ENCODE results near the gene POLE.
A peak's percentile ranks its signal among the peaks of the same experiment; 100 is the strongest.
"Not testable (repeated sequence)": the region's sequence is repeated elsewhere in the genome, so short reads cannot be mapped to it uniquely, and the experiment has no call there.

Gene POLE

GRCh38 chr12:132615579-132616038 lies 71.5 kb downstream of the POLE start:
- DNase-seq (ENCODE audit: low spot score) = peak; percentile 60

- peak; percentile 88 for DNase-seq (ENCODE audit: low spot score)
Measured at GRCh38 chr12:132614861-132615578, 72.1 kb downstream of the POLE start.

GRCh38 chr12:132614029-132614428 lies 73.1 kb downstream of the POLE start:
- DNase-seq (ENCODE audit: low spot score) = no peak

- no peak for DNase-seq (ENCODE audit: low spot score)
Measured at GRCh38 chr12:132611620-132612019, 75.5 kb downstream of the POLE start.

- DNase-seq (ENCODE audit: low spot score) = no peak
Measured at GRCh38 chr12:132610866-132611602, 76.1 kb downstream of the POLE start.

- DNase-seq (ENCODE audit: low spot score) = peak; percentile 64
Measured at GRCh38 chr12:132610051-132610759, 76.9 kb downstream of the POLE start, which contains the start of gene LRCOL1. LRCOL1 (minus strand) TSS chr12:132610582; CDS start chr12:132606251, 4,331 bp downstream.

- no peak for DNase-seq (ENCODE audit: low spot score)
Measured at GRCh38 chr12:132608231-132609171, 78.6 kb downstream of the POLE start.

GRCh38 chr12:132606927-132607326 lies 80.2 kb downstream of the POLE start:
- DNase-seq (ENCODE audit: low spot score) = no peak

GRCh38 chr12:132606466-132606865 lies 80.7 kb downstream of the POLE start:
- no peak for DNase-seq (ENCODE audit: low spot score)

- DNase-seq (ENCODE audit: low spot score) = no peak
Measured at GRCh38 chr12:132605892-132606291, 81.2 kb downstream of the POLE start.

- DNase-seq (ENCODE audit: low spot score) = no peak
Measured at GRCh38 chr12:132604668-132605441, 82.3 kb downstream of the POLE start.

- no peak for DNase-seq (ENCODE audit: low spot score)
Measured at GRCh38 chr12:132604151-132604618, 83.0 kb downstream of the POLE start.

- no peak for DNase-seq (ENCODE audit: low spot score)
Measured at GRCh38 chr12:132603240-132604150, 83.6 kb downstream of the POLE start.

- DNase-seq (ENCODE audit: low spot score) = no peak
Measured at GRCh38 chr12:132602572-132603239, 84.4 kb downstream of the POLE start.

GRCh38 chr12:132601171-132601883 lies 85.8 kb downstream of the POLE start:
- no peak for DNase-seq (ENCODE audit: low spot score)

- peak; percentile 86 for DNase-seq (ENCODE audit: low spot score)
Measured at GRCh38 chr12:132600048-132601032, 86.8 kb downstream of the POLE start.

- not testable (repeated sequence) for DNase-seq (ENCODE audit: low spot score)
Measured at GRCh38 chr12:132599502-132599901, 87.6 kb downstream of the POLE start.
